Measurements from ENCODE around the gene TMEM201. TPM values are rescaled to one million over a fixed set of nuclear protein-coding genes. Genes with fewer than 3 reads are reported as not detected.

Gene TMEM201
- total and polyA plus RNA-seq, 2 of the 13 experiments (the other 11 are each of a cell fraction or from before 2014, with no cell fraction given), result 1.5 to 8.2 TPM

DNA sequence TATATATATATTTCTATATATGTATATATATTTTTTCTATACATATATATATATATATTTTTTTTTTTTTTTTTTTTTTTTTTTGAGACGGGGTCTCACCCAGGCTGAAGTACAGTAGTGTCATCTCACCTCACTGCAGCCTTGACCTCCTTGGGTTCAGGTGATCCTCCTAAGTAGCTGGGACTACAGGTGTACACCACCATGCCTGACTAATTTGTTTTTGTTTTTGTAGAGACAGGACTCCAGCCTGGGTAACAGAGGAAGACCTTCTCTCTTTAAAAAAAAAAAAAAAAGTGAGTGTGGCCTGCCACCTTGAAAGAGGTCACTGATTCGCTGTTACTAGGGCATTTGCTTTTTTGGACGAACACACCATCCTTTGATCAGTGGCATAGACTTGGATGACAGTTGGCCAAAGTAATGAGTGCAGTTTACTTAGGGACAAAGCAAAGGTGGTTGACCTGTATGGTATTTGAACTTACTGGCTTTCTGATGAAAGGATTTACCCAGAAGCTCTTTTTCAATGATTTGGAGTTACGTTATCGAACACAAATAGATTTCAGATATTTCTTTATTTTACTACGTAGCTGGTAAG, 38.7 kb upstream of the TMEM201 start (continued):
- TF ChIP-seq SKI (IDR thresholded peaks at IDR 0.05; ENCODE audit: partially characterized antibody) (peak; percentile 70), ZNF710 (CRISPR knock-in tag; IDR thresholded peaks at IDR 0.05; ENCODE audit: borderline replicate concordance) (peak; percentile 92), FOXO1 (CRISPR knock-in tag; IDR thresholded peaks at IDR 0.05) (peak; percentile 92), SIN3A (IDR thresholded peaks at IDR 0.05; ENCODE audit: borderline replicate concordance, low read depth, low read length) (peak; percentile 69; the same call in 1 of the 2 replicates), HIC2 (CRISPR knock-in tag; IDR thresholded peaks at IDR 0.05; ENCODE audit: low read depth) (peak; percentile 73), PHF5A (CRISPR knock-in tag; IDR thresholded peaks at IDR 0.05; ENCODE audit: low read depth, unreplicated experiment) (no peak), TBL1XR1 (IDR thresholded peaks at IDR 0.05; ENCODE audit: borderline replicate concordance, low read length, partially characterized antibody) (peak; percentile 64), MED1 (CRISPR knock-in tag; IDR thresholded peaks at IDR 0.05) (peak; percentile 97), NR2F6 (IDR thresholded peaks at IDR 0.05) (peak; percentile 98), NR2F6 (CRISPR knock-in tag; IDR thresholded peaks at IDR 0.05) (peak; percentile 99), TMF1 (CRISPR knock-in tag; IDR thresholded peaks at IDR 0.05; ENCODE audit: low read depth) (no peak), BRF2 (CRISPR knock-in tag; IDR thresholded peaks at IDR 0.05) (peak; percentile 44; the same call in 1 of the 2 replicates), TCF7 (IDR thresholded peaks at IDR 0.05; ENCODE audit: low read depth) (peak; percentile 98), SALL1 (CRISPR knock-in tag; IDR thresholded peaks at IDR 0.05) (peak; percentile 83; the same call in 1 of the 2 replicates), ZNF205 (CRISPR knock-in tag; IDR thresholded peaks at IDR 0.05) (peak; percentile 66; the same call in 1 of the 2 replicates), EP300 (IDR thresholded peaks at IDR 0.05; ENCODE audit: low read depth in 2 of 2, low read length in 2 of 2) (peak; percentile 95 to 99; a peak in 3 of 4 replicates), EP300 (CRISPR knock-in tag; IDR thresholded peaks at IDR 0.05; ENCODE audit: borderline replicate concordance) (peak; percentile 97), HNRNPUL1 (IDR thresholded peaks at IDR 0.05; ENCODE audit: low read depth, low read length) (no peak), ZNF770 (CRISPR knock-in tag; IDR thresholded peaks at IDR 0.05) (0 out of 2 replicates have a peak, but pooled peaks have one; percentile 36), ZFP36L2 (CRISPR knock-in tag; IDR thresholded peaks at IDR 0.05) (no peak)
- TF ChIP-seq, protein P1, sequence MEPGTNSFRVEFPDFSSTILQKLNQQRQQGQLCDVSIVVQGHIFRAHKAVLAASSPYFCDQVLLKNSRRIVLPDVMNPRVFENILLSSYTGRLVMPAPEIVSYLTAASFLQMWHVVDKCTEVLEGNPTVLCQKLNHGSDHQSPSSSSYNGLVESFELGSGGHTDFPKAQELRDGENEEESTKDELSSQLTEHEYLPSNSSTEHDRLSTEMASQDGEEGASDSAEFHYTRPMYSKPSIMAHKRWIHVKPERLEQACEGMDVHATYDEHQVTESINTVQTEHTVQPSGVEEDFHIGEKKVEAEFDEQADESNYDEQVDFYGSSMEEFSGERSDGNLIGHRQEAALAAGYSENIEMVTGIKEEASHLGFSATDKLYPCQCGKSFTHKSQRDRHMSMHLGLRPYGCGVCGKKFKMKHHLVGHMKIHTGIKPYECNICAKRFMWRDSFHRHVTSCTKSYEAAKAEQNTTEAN (CRISPR knock-in tag; conservative IDR thresholded peaks at IDR 0.05), result peak; percentile 90
- TF ChIP-seq, protein P2, sequence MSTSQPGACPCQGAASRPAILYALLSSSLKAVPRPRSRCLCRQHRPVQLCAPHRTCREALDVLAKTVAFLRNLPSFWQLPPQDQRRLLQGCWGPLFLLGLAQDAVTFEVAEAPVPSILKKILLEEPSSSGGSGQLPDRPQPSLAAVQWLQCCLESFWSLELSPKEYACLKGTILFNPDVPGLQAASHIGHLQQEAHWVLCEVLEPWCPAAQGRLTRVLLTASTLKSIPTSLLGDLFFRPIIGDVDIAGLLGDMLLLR (CRISPR knock-in tag; IDR thresholded peaks at IDR 0.05), result no peak
